Endodermal cell (in vitro differentiated cells): ENCODE results near the gene FOXO3B. TPM values are rescaled to one million over a fixed set of nuclear protein-coding genes. Genes with fewer than 3 reads are reported as not detected.
"Not testable (repeated sequence)": the region's sequence is repeated elsewhere in the genome, so short reads cannot be mapped to it uniquely, and the experiment has no call there.

Experiments
- DNase-seq: peaks from one replicate; pipeline ENCODE4 v3.0.0-alpha.2; 2017
- H3K27ac ChIP-seq: 2 replicates; pipeline ENCODE4 v1.5.1; 2013; ENCODE audit warnings: mild to moderate bottlenecking, low read depth, low read length, moderate library complexity
- H3K27me3 ChIP-seq: 2 replicates; pipeline ENCODE4 v1.6.1; 2013; ENCODE audit warnings: mild to moderate bottlenecking, low read length, moderate library complexity; ENCODE audit not compliant: insufficient read depth, control insufficient read depth, poor library complexity, severe bottlenecking
- H3K36me3 ChIP-seq: 2 replicates; pipeline ENCODE4 v1.7.0; 2013; ENCODE audit warnings: mild to moderate bottlenecking, low read length, moderate library complexity; ENCODE audit not compliant: control insufficient read depth, insufficient read depth
- H3K4me1 ChIP-seq: one replicate; pipeline ENCODE4 v1.7.0; 2013; ENCODE audit warnings: low read length; ENCODE audit not compliant: control insufficient read depth, insufficient read depth
- H3K4me3 ChIP-seq: 2 replicates; pipeline ENCODE4 v1.5.1; 2013; ENCODE audit warnings: mild to moderate bottlenecking, low read length, moderate library complexity
- H3K9ac ChIP-seq: 2 replicates; pipeline ENCODE4 v1.6.1; 2013; ENCODE audit warnings: mild to moderate bottlenecking, low read length, moderate library complexity; ENCODE audit not compliant: poor library complexity, severe bottlenecking; ENCODE audit errors: extremely low read depth
- H3K9me3 ChIP-seq: 2 replicates; pipeline ENCODE4 v1.6.1; 2013; ENCODE audit warnings: mild to moderate bottlenecking, low read length, moderate library complexity; ENCODE audit not compliant: control insufficient read depth
- H3K27ac Mint-ChIP-seq: 2 replicates; pipeline ENCODE4 v1.8.0; 2020; ENCODE audit warnings: mixed read lengths
- H3K27me3 Mint-ChIP-seq: 2 replicates; pipeline ENCODE4 v1.8.0; 2021; ENCODE audit warnings: mild to moderate bottlenecking, mixed read lengths; ENCODE audit not compliant: insufficient read depth
- H3K36me3 Mint-ChIP-seq: 2 replicates; pipeline ENCODE4 v1.8.0; 2020; ENCODE audit warnings: low read depth, mixed read lengths
- H3K4me1 Mint-ChIP-seq: 2 replicates; pipeline ENCODE4 v1.8.0; 2020; ENCODE audit warnings: mixed read lengths
- H3K4me3 Mint-ChIP-seq: 2 replicates; pipeline ENCODE4 v1.8.0; 2020; ENCODE audit warnings: mild to moderate bottlenecking, moderate library complexity, mixed read lengths
- H3K9me3 Mint-ChIP-seq: 2 replicates; pipeline ENCODE4 v1.8.0; 2020; ENCODE audit warnings: mild to moderate bottlenecking, mixed read lengths
- WGBS, 2 experiments: methylation state at CpG; one replicate each; pipeline versions ENCODE4 v1.1.5 to v1.1.7; 2013; ENCODE audit warnings: missing lambda C conversion rate in 2 of 2, mixed read lengths in 1 of 2; ENCODE audit not compliant: insufficient coverage in 1 of 2, insufficient read length in 1 of 2; 5-methylcytosine and 5-hydroxymethylcytosine counted together
- long read RNA-seq, 4 experiments: library from polyadenylated mRNA in 2 of 4; library from RNA in 1 of 4; library from capped mRNA in 1 of 4; stranded (forward) in 3 of 4; unstranded in 1 of 4; transcript quantifications; one replicate each; pipeline ENCODE4 v2.0.0, GENCODE V29; 2020 to 2021; ENCODE audit warnings: inconsistent platforms in 1 of 4
- polyA plus RNA-seq, 2 experiments: library from polyadenylated mRNA; stranded (reverse); fragments of 50-300 nt; gene quantifications; one replicate each; pipeline ENCODE4 v1.2.3, GENCODE V29; 2013
- total RNA-seq, 2 donors: library from RNA; stranded (reverse); fragmentation: NEBNext Ultra II Directional in 1 of 2; extraction: Animal tissue kit (Norgen Biotek cat#: 25700) in 1 of 2; gene quantifications; 2 replicates in 1 of 2; 3 replicates in 1 of 2; pipeline ENCODE4 v1.2.1, GENCODE V29; 2021

FOXO3B gene
- 10 to 100 TPM; 12.3 to 12.5 TPM for total RNA-seq
- 14.7 TPM for polyA plus RNA-seq (2013, experiment 1 of 2)
- 13.9 TPM for polyA plus RNA-seq (2013, experiment 2 of 2)
- long read RNA-seq, experiment 1, partial matches to known transcripts, result 0 of 1 reads
- long read RNA-seq, experiment 1, other reads (novel, unspliced or antisense), result 0 of 1 reads
- long read RNA-seq, experiment 2, result 0 reads
- long read RNA-seq, experiment 3, transcript FOXO3B-201 (1 exons, 1,928 nt), result major isoform, 8 of 8 reads
- long read RNA-seq, experiment 3, partial matches to known transcripts, result 0 of 8 reads
- long read RNA-seq, experiment 3, other reads (novel, unspliced or antisense), result 0 of 8 reads
- long read RNA-seq, experiment 4, result 0 reads

DNA sequence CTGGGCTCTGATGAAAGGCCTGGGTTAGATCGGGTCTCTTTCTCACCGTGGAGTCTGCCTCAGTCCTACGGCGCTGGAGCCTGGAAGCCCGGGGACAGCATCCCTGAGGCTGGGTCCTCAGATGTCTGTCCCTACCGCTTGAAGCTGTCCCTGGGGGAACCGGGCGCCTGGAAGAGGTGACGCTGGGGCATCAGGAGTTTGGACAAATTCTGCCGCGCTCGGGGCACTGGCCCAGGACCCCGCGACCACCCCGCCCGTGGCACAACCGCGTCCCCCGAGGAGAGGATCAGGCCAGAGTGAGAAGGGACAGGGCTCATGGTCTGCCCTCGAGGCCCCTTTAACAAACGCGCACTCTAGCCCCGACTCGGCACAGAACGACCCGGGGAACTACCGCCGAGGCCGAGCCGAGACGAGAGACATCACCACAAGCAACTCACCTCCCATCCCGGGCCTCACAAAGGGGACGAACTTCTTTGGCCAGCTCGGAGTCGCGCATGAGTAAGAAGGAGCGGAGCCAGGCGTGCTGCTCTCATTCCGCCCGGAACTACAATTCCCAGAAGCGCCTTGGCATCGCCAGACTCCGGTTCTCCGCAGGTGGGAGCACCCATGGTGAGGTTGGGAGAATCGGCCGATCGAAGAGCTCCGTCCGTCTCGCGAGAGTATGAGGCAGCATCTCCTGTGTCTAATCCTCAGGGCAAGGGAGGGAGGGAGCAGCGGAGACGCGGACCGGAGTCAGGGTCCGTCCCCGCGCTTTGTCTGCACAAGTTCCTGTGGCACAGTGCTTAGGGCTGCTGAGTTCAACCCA, at the start of gene FOXO3B:
Gene FOXO3B, minus strand, starts transcription at position 548 of the 805 bp plus-strand sequence. CDS start 663 bp downstream, outside the sequence.
- H3K27ac Mint-ChIP-seq, result peak within 1 kb of the TSS; percentile 35
- not testable (repeated sequence) for H3K4me1 Mint-ChIP-seq, H3K27me3 Mint-ChIP-seq, H3K4me1 ChIP-seq, H3K27me3 ChIP-seq, H3K9me3 ChIP-seq, H3K9me3 Mint-ChIP-seq
- peaks cover 29% of the 10 kb centered on the region for H3K36me3 Mint-ChIP-seq
- peak within 1 kb of the TSS; percentile 81 for H3K4me3 ChIP-seq
- 0% methylated on average over 1 to 40 of the region's 58 CpGs for WGBS, 2 experiments
- peaks cover 14% of the 10 kb centered on the region for H3K36me3 ChIP-seq
- H3K27ac ChIP-seq, result peak within 1 kb of the TSS; percentile 53
- peak within 1 kb of the TSS; percentile 66 for H3K9ac ChIP-seq
- peak; percentile 97 for DNase-seq
- peak within 1 kb of the TSS; percentile 72 for H3K4me3 Mint-ChIP-seq

GRCh38 chr17:18723509-18723908, 41.4 kb upstream of the FOXO3B start:
- H3K9ac ChIP-seq, H3K4me1 ChIP-seq, H3K9me3 ChIP-seq, DNase-seq, H3K27ac ChIP-seq, H3K27me3 ChIP-seq, H3K4me3 ChIP-seq, H3K36me3 Mint-ChIP-seq, H3K36me3 ChIP-seq, H3K27me3 Mint-ChIP-seq, H3K27ac Mint-ChIP-seq, H3K4me3 Mint-ChIP-seq, H3K9me3 Mint-ChIP-seq: not testable (repeated sequence)
- H3K4me1 Mint-ChIP-seq, result peaks cover 10% of the 10 kb centered on the region
- no CpG with 5 or more reads among the region's 1 CpG for WGBS, 2 experiments

DNA sequence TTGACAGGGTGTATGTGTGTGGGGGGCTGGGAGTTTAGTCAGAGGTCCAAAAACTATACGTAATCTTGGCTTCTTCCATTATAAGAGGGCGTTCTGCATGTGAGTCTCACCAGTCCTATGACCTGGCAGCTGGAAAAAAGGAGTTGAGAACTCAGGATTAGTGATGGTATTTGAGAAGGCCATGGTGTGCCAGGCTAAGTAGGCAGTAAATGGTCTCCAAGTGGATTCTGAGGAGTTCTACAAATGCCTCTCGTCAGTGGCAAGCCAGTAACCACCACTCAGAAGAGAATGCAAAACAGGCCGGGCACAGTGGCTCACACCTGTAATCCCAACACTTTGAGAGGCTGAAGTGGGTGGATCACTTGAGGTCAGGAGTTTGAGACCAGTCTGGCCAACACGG, 40.5 kb upstream of the FOXO3B start:
- not testable (repeated sequence) for H3K27me3 ChIP-seq, H3K4me1 ChIP-seq, H3K9ac ChIP-seq, H3K27me3 Mint-ChIP-seq, H3K4me3 Mint-ChIP-seq, H3K27ac Mint-ChIP-seq, H3K4me3 ChIP-seq, DNase-seq, H3K9me3 Mint-ChIP-seq, H3K36me3 Mint-ChIP-seq, H3K27ac ChIP-seq, H3K36me3 ChIP-seq, H3K9me3 ChIP-seq
- peaks cover 10% of the 10 kb centered on the region for H3K4me1 Mint-ChIP-seq
- 72 to 81% methylated on average over 2 to 4 of the region's 5 CpGs for WGBS, 2 experiments

- not testable (repeated sequence) for H3K36me3 Mint-ChIP-seq, H3K27me3 ChIP-seq, H3K36me3 ChIP-seq, H3K27ac ChIP-seq, DNase-seq, H3K9me3 Mint-ChIP-seq, H3K9ac ChIP-seq, H3K27ac Mint-ChIP-seq, H3K4me3 ChIP-seq, H3K4me1 ChIP-seq, H3K9me3 ChIP-seq, H3K4me3 Mint-ChIP-seq, H3K27me3 Mint-ChIP-seq
- H3K4me1 Mint-ChIP-seq, result peaks cover 10% of the 10 kb centered on the region
- 100% methylated on average over 1 of the region's 12 CpGs; no CpG with 5 or more reads in 1 of the 2 experiments for WGBS, 2 experiments
These were observed 39.8 kb upstream of the FOXO3B start for GRCh38 chr17:18721775-18722547.

DNA sequence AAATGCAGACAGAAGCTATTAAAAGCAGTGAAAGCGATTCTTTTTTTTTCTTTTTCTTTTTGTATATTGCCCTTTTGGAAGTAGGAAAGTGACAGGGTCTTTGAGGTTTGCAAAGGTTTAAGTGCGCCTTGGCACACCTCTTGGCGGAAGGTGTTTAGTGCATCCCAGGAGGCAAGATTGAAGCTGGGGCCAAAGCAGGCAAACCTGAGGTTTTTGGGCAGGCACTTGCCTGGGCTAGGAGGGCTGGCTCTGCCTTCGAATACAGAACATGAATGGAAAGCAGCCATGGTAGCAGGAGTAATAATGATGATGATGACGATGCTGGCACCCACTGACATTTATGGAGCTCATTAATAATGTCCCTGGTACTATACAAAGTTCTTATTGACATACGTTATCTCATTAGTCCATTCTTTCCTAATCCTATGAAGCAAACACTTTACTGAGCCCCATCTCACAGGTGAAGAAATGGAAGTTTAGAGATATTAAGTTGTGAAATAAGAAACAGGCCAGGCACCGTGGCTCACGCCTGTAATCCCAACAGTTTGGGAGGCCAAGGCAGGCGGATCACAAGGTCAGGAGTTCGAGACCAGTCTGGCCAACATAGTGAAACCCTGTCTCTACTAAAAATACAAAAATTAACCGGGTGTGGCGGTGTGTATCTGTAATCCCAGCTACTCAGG, 37.5 kb upstream of the FOXO3B start:
- not testable (repeated sequence) for H3K27me3 ChIP-seq, H3K4me1 ChIP-seq, H3K27ac ChIP-seq, H3K4me3 Mint-ChIP-seq, H3K36me3 ChIP-seq, H3K9me3 Mint-ChIP-seq, H3K4me3 ChIP-seq, H3K9me3 ChIP-seq, H3K36me3 Mint-ChIP-seq, H3K27me3 Mint-ChIP-seq, H3K9ac ChIP-seq
- Mint-ChIP-seq H3K27ac (peak overlapping the region; percentile 85), H3K4me1 (peaks cover 10% of the 10 kb centered on the region)
- 84 to 100% methylated on average over 3 to 8 of the region's 12 CpGs for WGBS, 2 experiments
- peak; percentile 50 for DNase-seq

DNA sequence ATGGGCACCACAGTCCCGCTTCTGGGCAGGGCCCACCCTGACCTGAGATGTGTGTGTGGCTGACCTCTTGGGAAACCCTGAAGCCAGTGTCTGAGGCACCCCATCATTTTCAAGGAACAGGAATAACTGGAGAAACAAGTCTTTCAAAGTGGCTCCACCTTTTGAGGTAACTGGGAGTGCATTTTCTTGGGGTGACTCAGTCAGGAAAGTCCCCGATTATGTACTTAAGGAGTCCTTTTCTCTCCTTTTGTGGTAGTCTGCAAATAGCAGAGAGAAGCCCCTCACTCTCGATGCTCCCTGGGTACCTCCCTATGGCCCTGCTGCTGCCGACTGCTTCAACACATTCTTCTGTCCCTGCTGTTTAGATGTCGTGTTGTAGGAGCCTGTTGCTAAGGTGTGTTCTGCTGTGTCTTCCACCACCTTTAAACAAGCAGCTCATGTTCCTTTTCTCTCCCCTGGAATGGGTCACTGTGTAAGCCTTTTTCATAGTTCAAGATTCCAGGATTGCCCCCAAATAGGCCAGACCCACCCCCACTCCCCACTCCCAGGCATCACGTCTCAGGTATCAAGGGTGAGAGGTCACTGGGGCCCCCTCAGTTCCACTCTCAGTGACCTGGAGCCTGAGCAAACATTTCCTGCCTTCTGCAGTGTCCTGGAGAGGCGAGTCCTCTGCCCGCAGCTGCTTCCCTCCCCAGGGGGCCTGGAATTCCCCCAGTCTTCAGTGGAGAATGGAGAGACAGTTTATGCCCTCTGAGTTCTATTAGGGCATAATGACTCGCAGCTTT, 36.7 kb upstream of the FOXO3B start:
- H3K27ac ChIP-seq, result not testable (repeated sequence)

More for the DNA sequence above, 36.7 kb upstream of the FOXO3B start:
- not testable (repeated sequence) for H3K27me3 ChIP-seq, H3K9me3 ChIP-seq, H3K4me3 Mint-ChIP-seq, H3K4me1 ChIP-seq, H3K9ac ChIP-seq, H3K4me3 ChIP-seq, H3K9me3 Mint-ChIP-seq, H3K36me3 Mint-ChIP-seq, H3K27me3 Mint-ChIP-seq, H3K36me3 ChIP-seq
- peak; percentile 79 for DNase-seq
- H3K27ac Mint-ChIP-seq, result peak overlapping the region; percentile 85
- H3K4me1 Mint-ChIP-seq, result peaks cover 10% of the 10 kb centered on the region
- 54% methylated on average over 7 of the region's 9 CpGs; no CpG with 5 or more reads in 1 of the 2 experiments for whole genome bisulfite sequencing, 2 experiments
